WI38 (cell line): ENCODE data around the gene CYSLTR2.

ENCODE experiments used
- H3K4me3 ChIP-seq: 2 replicates; pipeline ENCODE4 v1.5.1; 2011; ENCODE audit warnings: low read depth, mild to moderate bottlenecking, control low read depth, low read length
- CTCF ChIP-seq: IDR thresholded peaks from 2 replicates; pipeline ENCODE4 v1.5.1; 2012; ENCODE audit warnings: low read depth, mild to moderate bottlenecking, control low read depth, low read length

CYSLTR2 gene

GRCh38 chr13:48748681-48749080 is 95.0 kb downstream of the CYSLTR2 start:
- H3K4me3 ChIP-seq: no peak overlapping the region
- no peak for TF ChIP-seq CTCF

- TF ChIP-seq CTCF: no peak
- no peak overlapping the region for H3K4me3 ChIP-seq
These were observed 95.4 kb downstream of the CYSLTR2 start for GRCh38 chr13:48749144-48749543.

GRCh38 chr13:48749699-48750473 is 96.2 kb downstream of the CYSLTR2 start:
- TF ChIP-seq CTCF: peak; percentile 45
- no peak overlapping the region for H3K4me3 ChIP-seq

GRCh38 chr13:48750588-48751383 is 97.1 kb downstream of the CYSLTR2 start:
- no peak for TF ChIP-seq CTCF
- no peak overlapping the region for H3K4me3 ChIP-seq

- no peak for TF ChIP-seq CTCF
- no peak overlapping the region for H3K4me3 ChIP-seq
These were observed 106.9 kb downstream of the CYSLTR2 start for GRCh38 chr13:48760626-48761025.
